Fibroblast of mammary gland (primary cell): ENCODE measurements around the gene RNASE11.

ENCODE experiments used
- DNase-seq: peaks from one replicate; pipeline ENCODE4 v3.0.0-alpha.2; 2010; ENCODE audit warnings: low read depth
- H3K4me3 ChIP-seq: 2 replicates; pipeline ENCODE4 v1.5.1; 2011; ENCODE audit warnings: low read depth, mild to moderate bottlenecking, low read length, moderate library complexity; ENCODE audit not compliant: control insufficient read depth
- CTCF ChIP-seq: conservative IDR thresholded peaks from 2 replicates; pipeline ENCODE4 v1.5.1; 2011; ENCODE audit warnings: low read depth, low read length, inconsistent platforms; ENCODE audit not compliant: control insufficient read depth, insufficient read depth

The RNASE11 gene

DNA sequence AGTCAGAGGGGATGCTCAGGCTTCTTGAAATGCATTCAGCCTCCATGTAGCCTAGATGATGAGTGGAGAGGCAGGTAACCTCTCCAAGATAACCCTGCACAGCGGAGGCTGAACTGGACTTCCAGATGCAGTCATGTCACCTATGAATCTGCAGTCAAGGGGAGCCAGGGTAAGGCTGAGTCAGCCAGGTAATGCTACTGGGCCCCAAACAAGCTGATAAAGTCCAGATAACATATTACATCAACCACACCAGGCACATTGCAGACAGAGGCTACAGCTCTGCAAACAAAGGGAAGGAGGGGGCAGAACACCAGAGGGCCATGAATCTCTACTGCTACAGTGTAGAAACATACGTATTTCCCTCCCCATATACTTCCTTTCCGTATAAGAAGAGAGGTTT lies 40.9 kb downstream of the RNASE11 start:
- no peak for TF ChIP-seq CTCF

DNA sequence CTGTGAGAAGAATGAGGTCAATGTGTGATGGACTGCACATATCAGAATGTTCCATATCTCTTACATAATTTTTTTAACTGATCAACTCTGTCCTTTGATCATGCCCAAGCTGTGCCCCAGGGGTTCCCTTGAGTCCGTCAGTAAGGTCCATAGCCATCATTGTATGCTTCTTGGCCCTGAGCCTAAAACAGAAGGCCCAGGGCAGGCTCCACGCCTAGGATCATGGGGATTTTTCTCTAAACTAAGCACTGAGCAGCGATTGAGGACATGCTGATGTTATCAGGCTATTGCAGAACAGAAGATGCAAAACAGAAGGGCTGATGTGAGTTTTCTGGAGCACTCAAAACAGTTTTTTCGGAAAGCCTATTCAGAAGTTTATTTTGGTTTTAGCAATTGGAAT lies 47.9 kb downstream of the RNASE11 start:
- H3K4me3 ChIP-seq, result no peak overlapping the region
- no peak for TF ChIP-seq CTCF
- DNase-seq, result no peak

More for the DNA sequence above, 40.9 kb downstream of the RNASE11 start:
- DNase-seq, result no peak
- no peak overlapping the region for H3K4me3 ChIP-seq
